H9 (cell line): Measurements from ENCODE around the gene LMOD3. TPM values are rescaled to one million over a fixed set of nuclear protein-coding genes. Genes with fewer than 3 reads are reported as not detected.

Source experiments
- DNase-seq: peaks from one replicate; pipeline ENCODE4 v3.0.0-alpha.2; 2017
- H2AFZ ChIP-seq: one replicate; pipeline ENCODE4 v1.6.1; 2013; ENCODE audit warnings: mild to moderate bottlenecking, low read length, control low read depth, moderate library complexity
- H2AK5ac ChIP-seq: 2 replicates; pipeline ENCODE4 v1.6.1; 2013; ENCODE audit warnings: low read length, control low read depth, mixed read lengths; ENCODE audit not compliant: insufficient read length
- H2BK120ac ChIP-seq: one replicate; pipeline ENCODE4 v1.6.1; 2013; ENCODE audit warnings: low read depth, mild to moderate bottlenecking, low read length, control low read depth, inconsistent platforms; ENCODE audit not compliant: poor library complexity, severe bottlenecking
- H2BK12ac ChIP-seq: 2 replicates; pipeline ENCODE4 v1.6.1; 2013; ENCODE audit warnings: low read length, control low read depth, mixed read lengths, low read depth; ENCODE audit not compliant: insufficient read length
- H2BK15ac ChIP-seq: 2 replicates; pipeline ENCODE4 v1.6.1; 2013; ENCODE audit warnings: low read depth, low read length, control low read depth
- H2BK20ac ChIP-seq: one replicate; pipeline ENCODE4 v1.6.1; 2013; ENCODE audit warnings: low read depth, mild to moderate bottlenecking, low read length, control low read depth, inconsistent platforms; ENCODE audit not compliant: poor library complexity, severe bottlenecking
- H2BK5ac ChIP-seq: 2 replicates; pipeline ENCODE4 v1.6.1; 2013; ENCODE audit warnings: low read length, control low read depth, mixed read lengths; ENCODE audit not compliant: insufficient read length
- H3K14ac ChIP-seq: 2 replicates; pipeline ENCODE4 v1.6.1; 2013; ENCODE audit warnings: low read length, control low read depth; ENCODE audit not compliant: insufficient read depth
- H3K18ac ChIP-seq: 2 replicates; pipeline ENCODE4 v1.6.1; 2013; ENCODE audit warnings: low read depth, mild to moderate bottlenecking, mixed read lengths, low read length, control low read depth; ENCODE audit not compliant: insufficient read length
- H3K23ac ChIP-seq: 2 replicates; pipeline ENCODE4 v1.6.1; 2013; ENCODE audit warnings: low read length, control low read depth, mixed read lengths, low read depth; ENCODE audit not compliant: insufficient read length
- H3K23me2 ChIP-seq: 2 replicates; pipeline ENCODE4 v1.6.1; 2013; ENCODE audit warnings: low read depth, mild to moderate bottlenecking, mixed read lengths, low read length, control low read depth; ENCODE audit not compliant: insufficient read length, poor library complexity, severe bottlenecking
- H3K27ac ChIP-seq: 2 replicates; pipeline ENCODE4 v1.5.1; 2013; ENCODE audit warnings: low read length, control low read depth, mixed read lengths, low read depth; ENCODE audit not compliant: insufficient read length
- H3K27me3 ChIP-seq: 2 replicates; pipeline ENCODE4 v1.6.1; 2013; ENCODE audit warnings: low read length, control low read depth, inconsistent platforms; ENCODE audit not compliant: insufficient read depth
- H3K4ac ChIP-seq: 2 replicates; pipeline ENCODE4 v1.6.1; 2013; ENCODE audit warnings: low read depth, mild to moderate bottlenecking, control low read depth, inconsistent platforms, low read length, moderate library complexity
- H3K4me1 ChIP-seq: 2 replicates; pipeline ENCODE4 v1.6.1; 2013; ENCODE audit warnings: low read length, control low read depth, inconsistent platforms; ENCODE audit not compliant: insufficient read depth
- H3K4me2 ChIP-seq: 2 replicates; pipeline ENCODE4 v1.6.1; 2013; ENCODE audit warnings: low read length, control low read depth, mixed read lengths; ENCODE audit not compliant: insufficient read length, insufficient read depth
- H3K56ac ChIP-seq: 2 replicates; pipeline ENCODE4 v1.6.1; 2013; ENCODE audit warnings: low read depth, mild to moderate bottlenecking, mixed read lengths, low read length, control low read depth; ENCODE audit not compliant: insufficient read length
- H3K79me1 ChIP-seq: 2 replicates; pipeline ENCODE4 v1.6.1; 2013; ENCODE audit warnings: low read depth, mild to moderate bottlenecking, moderate library complexity, low read length, control low read depth, inconsistent platforms; ENCODE audit not compliant: insufficient read depth, poor library complexity, severe bottlenecking
- H3K79me2 ChIP-seq: 2 replicates; pipeline ENCODE4 v1.6.1; 2013; ENCODE audit warnings: low read length, control low read depth, inconsistent platforms; ENCODE audit not compliant: insufficient read depth
- H3K9ac ChIP-seq: 2 replicates; pipeline ENCODE4 v1.6.1; 2013; ENCODE audit warnings: low read length, control low read depth, mixed read lengths; ENCODE audit not compliant: insufficient read length; ENCODE audit errors: extremely low read depth
- H3K9me3 ChIP-seq: one replicate; pipeline ENCODE4 v1.6.1; 2013; ENCODE audit warnings: low read depth, low read length, inconsistent platforms; ENCODE audit not compliant: control insufficient read depth
- H3T11ph ChIP-seq: one replicate; pipeline ENCODE4 v1.6.1; 2013; ENCODE audit warnings: mild to moderate bottlenecking, low read length, control low read depth, inconsistent platforms
- H4K20me1 ChIP-seq: one replicate; pipeline ENCODE4 v1.6.1; 2013; ENCODE audit not compliant: control insufficient read depth, insufficient read length, insufficient read depth
- H4K5ac ChIP-seq: 2 replicates; pipeline ENCODE4 v1.6.1; 2013; ENCODE audit warnings: low read depth, mild to moderate bottlenecking, mixed read lengths, low read length, control low read depth; ENCODE audit not compliant: insufficient read length
- H4K8ac ChIP-seq: replicated peaks from 2 replicates; pipeline ENCODE4 v1.6.1; 2013; ENCODE audit warnings: low read length, control low read depth, mixed read lengths, low read depth; ENCODE audit not compliant: insufficient read length
- H4K91ac ChIP-seq: 2 replicates; pipeline ENCODE4 v1.6.1; 2013; ENCODE audit warnings: low read depth, mild to moderate bottlenecking, moderate library complexity, mixed read lengths, low read length, control low read depth; ENCODE audit not compliant: insufficient read length
- H3K27ac Mint-ChIP-seq, 3 experiments: 2 replicates in 2 of 3; 3 replicates in 1 of 3; pipeline ENCODE4 v1.8.0; 2020 to 2021; ENCODE audit warnings: mixed read lengths in 3 of 3, mild to moderate bottlenecking in 1 of 3, moderate library complexity in 1 of 3
- H3K27me3 Mint-ChIP-seq: 2 replicates; pipeline ENCODE4 v1.8.0; 2021; ENCODE audit warnings: low read depth, mild to moderate bottlenecking, moderate library complexity, mixed read lengths
- H3K36me3 Mint-ChIP-seq, 3 experiments: 2 replicates in 2 of 3; 3 replicates in 1 of 3; pipeline ENCODE4 v1.8.0; 2020 to 2021; ENCODE audit warnings: low read depth in 3 of 3, mixed read lengths in 3 of 3; ENCODE audit not compliant: insufficient read depth in 1 of 3
- H3K4me1 Mint-ChIP-seq, 2 experiments: 2 replicates each; pipeline ENCODE4 v1.8.0; 2020; ENCODE audit warnings: mixed read lengths in 2 of 2
- H3K4me3 Mint-ChIP-seq, 2 experiments: 2 replicates in 1 of 2; 3 replicates in 1 of 2; pipeline ENCODE4 v1.8.0; 2020 to 2021; ENCODE audit warnings: mild to moderate bottlenecking in 2 of 2, mixed read lengths in 2 of 2, moderate library complexity in 1 of 2
- H3K9me3 Mint-ChIP-seq, 2 experiments: 2 replicates in 1 of 2; 3 replicates in 1 of 2; pipeline ENCODE4 v1.8.0; 2020; ENCODE audit warnings: mild to moderate bottlenecking in 2 of 2, mixed read lengths in 2 of 2, moderate library complexity in 1 of 2
- WGBS: extraction: QIAGEN DNeasy Blood & Tissue Kit; methylation state at CpG from one replicate; pipeline ENCODE4 v1.1.7; 2013; ENCODE audit warnings: missing lambda C conversion rate, low lambda C conversion rate, mixed read lengths; ENCODE audit not compliant: insufficient read length; ENCODE audit errors: extremely low coverage; 5-methylcytosine and 5-hydroxymethylcytosine counted together
- total RNA-seq: library from RNA; stranded (reverse); gene quantifications from 2 replicates; pipeline ENCODE4 v1.2.1, GENCODE V29; 2021
- TF ChIP-seq, protein P1 (sequence below): fragments of 200-600 bp; sonication (generic); conservative IDR thresholded peaks from 3 replicates; pipeline ENCODE4 v1.8.0; 2021; ENCODE audit warnings: antibody characterized with exemption, mild to moderate bottlenecking

The LMOD3 gene
- total RNA-seq, 1 experiment from 2014 or later = not detected

GRCh38 chr3:69126216-69126615, 3.8 kb upstream of the LMOD3 start:
- no peak overlapping the region for H4K91ac ChIP-seq
- H2AFZ ChIP-seq = no peak overlapping the region
- H3K27ac Mint-ChIP-seq = no peak overlapping the region
- no peaks in the 10 kb centered on the region for H3K23me2 ChIP-seq
- no peaks in the 10 kb centered on the region for H3K79me1 ChIP-seq
- H3K79me2 ChIP-seq = no peaks in the 10 kb centered on the region
- TF ChIP-seq, protein P1, sequence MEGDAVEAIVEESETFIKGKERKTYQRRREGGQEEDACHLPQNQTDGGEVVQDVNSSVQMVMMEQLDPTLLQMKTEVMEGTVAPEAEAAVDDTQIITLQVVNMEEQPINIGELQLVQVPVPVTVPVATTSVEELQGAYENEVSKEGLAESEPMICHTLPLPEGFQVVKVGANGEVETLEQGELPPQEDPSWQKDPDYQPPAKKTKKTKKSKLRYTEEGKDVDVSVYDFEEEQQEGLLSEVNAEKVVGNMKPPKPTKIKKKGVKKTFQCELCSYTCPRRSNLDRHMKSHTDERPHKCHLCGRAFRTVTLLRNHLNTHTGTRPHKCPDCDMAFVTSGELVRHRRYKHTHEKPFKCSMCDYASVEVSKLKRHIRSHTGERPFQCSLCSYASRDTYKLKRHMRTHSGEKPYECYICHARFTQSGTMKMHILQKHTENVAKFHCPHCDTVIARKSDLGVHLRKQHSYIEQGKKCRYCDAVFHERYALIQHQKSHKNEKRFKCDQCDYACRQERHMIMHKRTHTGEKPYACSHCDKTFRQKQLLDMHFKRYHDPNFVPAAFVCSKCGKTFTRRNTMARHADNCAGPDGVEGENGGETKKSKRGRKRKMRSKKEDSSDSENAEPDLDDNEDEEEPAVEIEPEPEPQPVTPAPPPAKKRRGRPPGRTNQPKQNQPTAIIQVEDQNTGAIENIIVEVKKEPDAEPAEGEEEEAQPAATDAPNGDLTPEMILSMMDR = no peak
- no peak overlapping the region for H2BK12ac ChIP-seq
- H3K27me3 ChIP-seq = no peaks in the 10 kb centered on the region
- H2BK5ac ChIP-seq = no peak overlapping the region
- DNase-seq = no peak
- H3K36me3 Mint-ChIP-seq = no peaks in the 10 kb centered on the region
- H3K23ac ChIP-seq = no peak overlapping the region
- H3K4me3 Mint-ChIP-seq = no peak overlapping the region
- no peak overlapping the region for H3K9ac ChIP-seq
- no peak overlapping the region for H2BK20ac ChIP-seq
- peaks cover 0 to 3% of the 10 kb centered on the region in 2 experiments; a peak in 1 of 4 replicates for H3K4me1 Mint-ChIP-seq
- H3K27ac ChIP-seq = no peak overlapping the region
- peaks cover 4% of the 10 kb centered on the region; the same call in 1 of the 2 replicates for H3K27me3 Mint-ChIP-seq
- H2BK120ac ChIP-seq = no peak overlapping the region
- no peak overlapping the region for H3K18ac ChIP-seq
- H4K8ac ChIP-seq = no peak overlapping the region
- H3K9me3 Mint-ChIP-seq = no peaks in the 10 kb centered on the region
- no CpG with 5 or more reads among the region's 3 CpGs for WGBS
- no peaks in the 10 kb centered on the region for H3K9me3 ChIP-seq
- H3T11ph ChIP-seq = no peak overlapping the region
- no peak overlapping the region for H3K4ac ChIP-seq
- H3K14ac ChIP-seq = no peak overlapping the region
- H3K4me2 ChIP-seq = no peak overlapping the region
- H3K56ac ChIP-seq = no peak overlapping the region
- no peaks in the 10 kb centered on the region for H4K20me1 ChIP-seq
- no peak overlapping the region for H2AK5ac ChIP-seq
- no peaks in the 10 kb centered on the region; the same call in 1 of the 2 replicates for H3K4me1 ChIP-seq
- no peak overlapping the region for H2BK15ac ChIP-seq
- H4K5ac ChIP-seq = no peak overlapping the region
